Neural cell (in vitro differentiated cells): ENCODE results near the gene HCST.
"Not testable (repeated sequence)": the region's sequence is repeated elsewhere in the genome, so short reads cannot be mapped to it uniquely, and the experiment has no call there.

Experiments
- CTCF ChIP-seq: fragments of 450-650 bp; IDR thresholded peaks from 2 replicates; pipeline ENCODE4 v1.5.1; 2014; ENCODE audit warnings: antibody characterized with exemption, mild to moderate bottlenecking, moderate library complexity; ENCODE audit not compliant: poor library complexity, severe bottlenecking
- POLR2AphosphoS5 ChIP-seq: IDR thresholded peaks from 2 replicates; pipeline ENCODE4 v1.6.1; 2012
- SMC3 ChIP-seq: fragments of 450-650 bp; conservative IDR thresholded peaks from 2 replicates; pipeline ENCODE4 v1.6.1; 2014; ENCODE audit warnings: antibody characterized with exemption, mild to moderate bottlenecking, moderate library complexity; ENCODE audit not compliant: poor library complexity
- TAF1 ChIP-seq: IDR thresholded peaks from 2 replicates; pipeline ENCODE4 v1.6.1; 2012; ENCODE audit warnings: low read depth

- not testable (repeated sequence) for TF ChIP-seq CTCF, POLR2AphosphoS5, SMC3, TAF1
Observed at GRCh38 chr19:35891819-35892218, 10.5 kb upstream of the HCST start.
